ENCODE results near the gene SSTR3.

Gene SSTR3

GRCh38 chr22:37177755-37178154 lies 34.5 kb downstream of the SSTR3 start:
- H3K4me3 ChIP-seq (replicated peaks; ENCODE audit: low read depth, low read length): no peak overlapping the region
- TF ChIP-seq CTCF (IDR thresholded peaks at IDR 0.05; ENCODE audit: low read depth, low read length, missing control alignments): no peak
- DNase-seq (ENCODE audit: extremely low read depth, low read depth): no peak

- no peak overlapping the region for H3K4me3 ChIP-seq (replicated peaks; ENCODE audit: low read depth, low read length)
- TF ChIP-seq CTCF (IDR thresholded peaks at IDR 0.05; ENCODE audit: low read depth, low read length, missing control alignments): no peak
- no peak for DNase-seq (ENCODE audit: extremely low read depth, low read depth)
Measured at GRCh38 chr22:37177221-37177620, 35.1 kb downstream of the SSTR3 start.

GRCh38 chr22:37176464-37177061 lies 35.7 kb downstream of the SSTR3 start:
- DNase-seq (ENCODE audit: extremely low read depth, low read depth): no peak
- H3K4me3 ChIP-seq (replicated peaks; ENCODE audit: low read depth, low read length): no peak overlapping the region; the same call in 1 of the 2 replicates
- TF ChIP-seq CTCF (IDR thresholded peaks at IDR 0.05; ENCODE audit: low read depth, low read length, missing control alignments): no peak

GRCh38 chr22:37175414-37176281 lies 36.6 kb downstream of the SSTR3 start:
- H3K4me3 ChIP-seq (replicated peaks; ENCODE audit: low read depth, low read length): no peak overlapping the region
- no peak for TF ChIP-seq CTCF (IDR thresholded peaks at IDR 0.05; ENCODE audit: low read depth, low read length, missing control alignments)
- DNase-seq (ENCODE audit: extremely low read depth, low read depth): no peak

- TF ChIP-seq CTCF (IDR thresholded peaks at IDR 0.05; ENCODE audit: low read depth, low read length, missing control alignments): no peak
- DNase-seq (ENCODE audit: extremely low read depth, low read depth): no peak
Measured at GRCh38 chr22:37174964-37175363, 37.3 kb downstream of the SSTR3 start.

GRCh38 chr22:37173709-37174108 lies 38.6 kb downstream of the SSTR3 start:
- TF ChIP-seq CTCF (IDR thresholded peaks at IDR 0.05; ENCODE audit: low read depth, low read length, missing control alignments): no peak
- DNase-seq (ENCODE audit: extremely low read depth, low read depth): no peak

More at GRCh38 chr22:37174964-37175363, 37.3 kb downstream of the SSTR3 start:
- H3K4me3 ChIP-seq (replicated peaks; ENCODE audit: low read depth, low read length): no peak overlapping the region

More at GRCh38 chr22:37173709-37174108, 38.6 kb downstream of the SSTR3 start:
- H3K4me3 ChIP-seq (replicated peaks; ENCODE audit: low read depth, low read length): no peak overlapping the region

Data from HFF-Myc (cell line).